CD14-positive monocyte (primary cell): ENCODE data around the gene RASD1. TPM values are rescaled to one million over a fixed set of nuclear protein-coding genes. Genes with fewer than 3 reads are reported as not detected.
A peak's percentile ranks its signal among the peaks of the same experiment; 100 is the strongest.

Source experiments
- DNase-seq, 3 donors: peaks; one replicate each; pipeline ENCODE4 v3.0.0-alpha.2; 2011 to 2022
- H2AFZ ChIP-seq: 2 replicates; pipeline ENCODE4 v1.6.0; 2012; ENCODE audit warnings: mild to moderate bottlenecking, low read depth, low read length, inconsistent platforms; ENCODE audit not compliant: insufficient read depth, poor library complexity, severe bottlenecking
- H3K27ac ChIP-seq, 2 donors: 1 replicate in 1 of 2; 2 replicates in 1 of 2; pipeline ENCODE4 v1.5.1; 2012 to 2013; ENCODE audit warnings: low read length in 2 of 2, control low read depth in 1 of 2, inconsistent platforms in 1 of 2, low read depth in 1 of 2, mild to moderate bottlenecking in 1 of 2
- H3K27me3 ChIP-seq, 2 donors: one replicate each; pipeline versions ENCODE4 v1.6.0 to v1.6.1; 2011 to 2013; ENCODE audit warnings: low read length in 2 of 2; ENCODE audit not compliant: control insufficient read depth in 2 of 2, insufficient read depth in 2 of 2
- H3K36me3 ChIP-seq, 2 donors: replicated peaks in 1 of 2; 1 replicate in 1 of 2; 2 replicates in 1 of 2; pipeline versions ENCODE4 v1.5.1 to v1.6.1; 2012 to 2013; ENCODE audit warnings: low read length in 2 of 2, control low read depth in 1 of 2, inconsistent platforms in 1 of 2, mild to moderate bottlenecking in 1 of 2; ENCODE audit not compliant: insufficient read depth in 2 of 2, control insufficient read depth in 1 of 2
- H3K4me1 ChIP-seq, 2 donors: 1 replicate in 1 of 2; 2 replicates in 1 of 2; pipeline versions ENCODE4 v1.5.1 to v1.6.1; 2012 to 2013; ENCODE audit warnings: low read length in 2 of 2, control low read depth in 1 of 2, inconsistent platforms in 1 of 2, mild to moderate bottlenecking in 1 of 2, moderate library complexity in 1 of 2; ENCODE audit not compliant: insufficient read depth in 2 of 2, control insufficient read depth in 1 of 2
- H3K4me2 ChIP-seq: replicated peaks from 2 replicates; pipeline ENCODE3; 2012; ENCODE audit warnings: low read length, moderate library complexity, mild to moderate bottlenecking; ENCODE audit not compliant: poor library complexity, severe bottlenecking; ENCODE audit errors: extremely low read depth
- H3K4me3 ChIP-seq, 3 experiments: fragments of 200-600 bp in 1 of 3; sonication (generic) in 1 of 3; replicated peaks in 1 of 3; 1 replicate in 2 of 3; 2 replicates in 1 of 3; pipeline ENCODE4 v1.5.1; 2011 to 2013; ENCODE audit warnings: low read length in 3 of 3, mild to moderate bottlenecking in 3 of 3, control low read depth in 2 of 3, low read depth in 2 of 3, inconsistent platforms in 1 of 3, moderate library complexity in 1 of 3
- H3K79me2 ChIP-seq: 2 replicates; pipeline ENCODE4 v1.6.0; 2012; ENCODE audit warnings: mild to moderate bottlenecking, control low read depth, inconsistent platforms, low read length, moderate library complexity; ENCODE audit not compliant: insufficient read depth
- H3K9ac ChIP-seq: 2 replicates; pipeline ENCODE4 v1.6.0; 2017; ENCODE audit warnings: low read length, mild to moderate bottlenecking; ENCODE audit not compliant: insufficient read depth, poor library complexity, severe bottlenecking
- H3K9me3 ChIP-seq, 2 donors: replicated peaks in 1 of 2; 1 replicate in 1 of 2; 2 replicates in 1 of 2; pipeline versions ENCODE4 v1.5.1 to v1.6.1; 2012 to 2013; ENCODE audit warnings: low read length in 2 of 2, control low read depth in 1 of 2; ENCODE audit not compliant: control insufficient read depth in 1 of 2, insufficient read depth in 1 of 2
- H4K20me1 ChIP-seq: 2 replicates; pipeline ENCODE4 v1.6.0; 2012; ENCODE audit warnings: mild to moderate bottlenecking, low read length, control low read depth, moderate library complexity; ENCODE audit not compliant: insufficient read depth
- H3K27ac Mint-ChIP-seq, 7 donors: one replicate each; pipeline ENCODE4 v1.8.0; 2020; ENCODE audit warnings: mild to moderate bottlenecking in 7 of 7, mixed read lengths in 7 of 7, moderate library complexity in 6 of 7, inconsistent platforms in 2 of 7
- H3K27me3 Mint-ChIP-seq, 3 donors: one replicate each; pipeline ENCODE4 v1.8.0; 2021 to 2022; ENCODE audit warnings: low read depth in 3 of 3, mild to moderate bottlenecking in 3 of 3, mixed read lengths in 3 of 3, moderate library complexity in 3 of 3, inconsistent platforms in 1 of 3
- H3K36me3 Mint-ChIP-seq, 2 donors: one replicate each; pipeline ENCODE4 v1.8.0; 2020; ENCODE audit warnings: mixed read lengths in 2 of 2, inconsistent platforms in 1 of 2, mild to moderate bottlenecking in 1 of 2
- H3K4me1 Mint-ChIP-seq: one replicate; pipeline ENCODE4 v1.8.0; 2020; ENCODE audit warnings: mild to moderate bottlenecking, mixed read lengths
- H3K4me3 Mint-ChIP-seq, 2 donors: one replicate each; pipeline ENCODE4 v1.8.0; 2020; ENCODE audit warnings: mild to moderate bottlenecking in 2 of 2, mixed read lengths in 2 of 2, moderate library complexity in 1 of 2
- H3K9me3 Mint-ChIP-seq, 7 donors: one replicate each; pipeline ENCODE4 v1.8.0; 2020 to 2022; ENCODE audit warnings: mixed read lengths in 7 of 7, mild to moderate bottlenecking in 6 of 7, moderate library complexity in 6 of 7, inconsistent platforms in 2 of 7
- CTCF ChIP-seq: fragments of 200-600 bp; IDR thresholded peaks from one replicate; pipeline ENCODE4 v1.8.0; 2022; ENCODE audit warnings: antibody characterized with exemption, mild to moderate bottlenecking
- WGBS: methylation state at CpG from one replicate; pipeline ENCODE4 v1.1.5; 2013; ENCODE audit warnings: missing lambda C conversion rate; ENCODE audit not compliant: insufficient coverage; 5-methylcytosine and 5-hydroxymethylcytosine counted together
- intact Hi-C, 2 donors: fragments of 100-400 bp; cut with micrococcal nuclease; formaldehyde crosslinking; loops; one replicate each; pipeline versions ENCODE4 v1.15.0 to v1.15.1; 2023
- polyA plus RNA-seq, 3 donors: library from polyadenylated mRNA; depleted of rRNA in 1 of 3; unstranded in 2 of 3; stranded (reverse) in 1 of 3; fragments of 300-500 nt in 2 of 3; fragments of >200 nt in 1 of 3; fragmentation: Illumina TruSeq in 2 of 3; gene quantifications; 1 replicate in 2 of 3; 2 replicates in 1 of 3; pipeline ENCODE4 v1.2.3, GENCODE V29; 2012 to 2021

Gene RASD1
- polyA plus RNA-seq, 3 donors = 0.88 to 12.4 (median 1.3) TPM

GRCh38 chr17:17497845-17498520 lies 1.8 kb upstream of the RASD1 start:
- WGBS = 95% methylated on average over 9 of the region's 10 CpGs

More at GRCh38 chr17:17497845-17498520, 1.8 kb upstream of the RASD1 start:
- Histone ChIP-seq H3K9ac (no peak overlapping the region), H3K36me3 (no peaks in the 10 kb centered on the region), H3K9me3 (no peaks in the 10 kb centered on the region), H3K4me2 (no peak overlapping the region), H2AFZ (no peak overlapping the region), H3K4me1 (peaks cover 21 to 30% of the 10 kb centered on the region in 2 donors), H3K27me3 (peaks cover 6 to 34% of the 10 kb centered on the region in 2 donors), H3K27ac (no peak overlapping the region), H3K4me3 (no peak overlapping the region), H4K20me1 (peaks cover 23% of the 10 kb centered on the region), H3K79me2 (no peaks in the 10 kb centered on the region)
- intact Hi-C loops = loop anchor here (2.0 to 5.0 kb wide), 5 partner anchors 69 to 144 kb away; partner anchors contain the start of gene PEMT (in 1 of the 2)
- peaks cover 12 to 16% of the 10 kb centered on the region in 2 donors for H3K36me3 Mint-ChIP-seq
- peak overlapping the region; percentile 12 to 39 for H3K4me3 Mint-ChIP-seq
- DNase-seq = no peak
- no peak for TF ChIP-seq CTCF
- H3K27me3 Mint-ChIP-seq = peaks cover 32 to 41% (median 37%) of the 10 kb centered on the region in 3 donors
- peaks cover 0 to 8% (median 4%) of the 10 kb centered on the region in 7 donors for H3K9me3 Mint-ChIP-seq
- no peak overlapping the region for H3K27ac Mint-ChIP-seq
- peaks cover 20% of the 10 kb centered on the region for H3K4me1 Mint-ChIP-seq
